Pulmonary artery endothelial cell (primary cell): ENCODE data around the gene HIRA. TPM values are rescaled to one million over a fixed set of nuclear protein-coding genes. Genes with fewer than 3 reads are reported as not detected.
"Not testable (repeated sequence)": the region's sequence is repeated elsewhere in the genome, so short reads cannot be mapped to it uniquely, and the experiment has no call there.

Source experiments
- DNase-seq: peaks from one replicate; pipeline ENCODE4 v3.0.0-alpha.2; 2011; ENCODE audit warnings: low read depth, low spot score
- total RNA-seq: library from RNA; depleted of rRNA; stranded (reverse); fragments of >200 nt; gene quantifications from 2 replicates; pipeline ENCODE4 v1.2.3, GENCODE V29; 2014

Gene HIRA
- total RNA-seq, 1 donor from 2014 or later, result 22.8 TPM

DNA sequence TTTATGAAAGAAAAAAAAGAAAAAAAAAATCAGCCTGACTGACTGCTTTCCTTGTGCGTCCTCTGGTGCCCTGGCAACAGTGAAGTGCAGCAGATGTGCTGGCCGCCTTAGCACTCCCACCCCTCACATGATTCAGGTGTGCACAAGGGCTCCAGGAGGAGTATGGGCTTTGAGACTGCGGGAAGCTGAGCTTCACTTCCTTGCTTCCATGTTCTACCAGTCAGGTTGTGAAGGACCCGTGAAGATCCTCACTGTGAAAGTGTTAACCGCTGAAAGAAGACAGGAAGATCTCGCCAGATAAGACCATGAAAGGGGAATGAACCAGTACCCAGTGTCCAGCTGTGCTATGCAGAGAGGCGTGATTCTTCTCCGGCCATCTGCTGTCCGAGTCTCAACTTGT lies 48.2 kb downstream of the HIRA start:
- DNase-seq, result no peak

DNA sequence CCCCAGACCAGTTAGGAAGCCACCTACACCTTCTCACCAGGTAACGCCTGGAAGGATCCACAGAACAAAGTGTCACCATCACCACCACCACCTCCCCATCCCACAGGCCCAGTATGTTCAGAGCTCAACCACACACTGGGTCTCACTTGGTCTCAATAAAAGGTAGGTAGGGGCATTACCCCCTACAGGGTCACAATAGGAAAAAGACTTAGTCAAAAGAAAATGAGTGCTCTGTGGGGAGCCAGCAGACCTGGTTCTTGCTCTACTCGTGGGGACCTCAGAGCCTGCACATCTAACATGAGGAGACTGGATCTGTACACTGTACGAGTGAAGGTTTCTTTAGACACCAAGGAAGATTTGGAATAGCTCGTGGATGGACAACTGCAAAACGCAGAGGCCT lies 49.3 kb downstream of the HIRA start:
- DNase-seq, result no peak

- DNase-seq, result no peak
Measured at GRCh38 chr22:19378344-19378674, 53.2 kb downstream of the HIRA start.

GRCh38 chr22:19377565-19378343 lies 53.8 kb downstream of the HIRA start:
- DNase-seq, result no peak

- DNase-seq, result no peak
Measured at GRCh38 chr22:19376971-19377370, 54.6 kb downstream of the HIRA start.

GRCh38 chr22:19376247-19376646 lies 55.3 kb downstream of the HIRA start:
- DNase-seq, result no peak

GRCh38 chr22:19375435-19375834 lies 56.1 kb downstream of the HIRA start:
- no peak for DNase-seq

DNA sequence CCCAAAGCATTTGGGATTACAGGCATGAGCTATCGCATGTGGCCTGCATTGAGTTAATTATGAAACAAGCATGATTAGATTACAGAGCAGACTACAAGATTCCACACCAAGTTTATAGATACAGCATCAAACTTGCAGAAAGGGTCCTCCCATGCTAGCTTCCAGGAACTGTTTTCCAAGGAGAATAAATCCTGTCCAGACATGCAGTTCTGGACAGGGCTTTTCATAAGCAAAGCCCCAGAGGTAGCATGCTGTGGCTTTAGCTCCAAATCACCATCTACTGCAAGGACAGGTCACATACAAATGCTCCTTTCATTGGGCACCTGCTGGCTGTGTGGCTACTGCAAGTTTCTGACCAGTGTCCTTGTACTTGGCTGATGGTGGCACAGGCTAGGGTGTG lies 57.1 kb downstream of the HIRA start:
- DNase-seq, result no peak

DNA sequence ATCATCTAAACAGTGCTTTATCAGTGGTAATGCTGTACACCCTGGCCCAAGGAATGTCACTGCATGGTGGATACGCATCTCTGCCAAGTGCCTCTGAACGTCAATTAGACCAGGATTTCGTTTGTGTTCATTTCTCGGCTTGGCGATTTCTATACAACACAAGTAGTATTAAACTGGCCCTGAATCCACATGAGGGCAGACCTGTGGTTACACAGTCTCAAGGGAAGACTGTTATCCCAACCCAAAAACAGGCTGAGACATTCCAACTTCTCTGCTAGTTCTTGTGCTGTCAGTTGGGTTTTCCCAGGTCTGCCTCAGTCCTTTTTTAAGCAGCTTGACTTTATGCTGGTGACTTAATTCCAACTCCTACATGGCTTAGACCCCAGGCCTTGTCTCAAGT lies 58.1 kb downstream of the HIRA start:
- no peak for DNase-seq

GRCh38 chr22:19371893-19372292 lies 59.6 kb downstream of the HIRA start:
- DNase-seq, result no peak

DNA sequence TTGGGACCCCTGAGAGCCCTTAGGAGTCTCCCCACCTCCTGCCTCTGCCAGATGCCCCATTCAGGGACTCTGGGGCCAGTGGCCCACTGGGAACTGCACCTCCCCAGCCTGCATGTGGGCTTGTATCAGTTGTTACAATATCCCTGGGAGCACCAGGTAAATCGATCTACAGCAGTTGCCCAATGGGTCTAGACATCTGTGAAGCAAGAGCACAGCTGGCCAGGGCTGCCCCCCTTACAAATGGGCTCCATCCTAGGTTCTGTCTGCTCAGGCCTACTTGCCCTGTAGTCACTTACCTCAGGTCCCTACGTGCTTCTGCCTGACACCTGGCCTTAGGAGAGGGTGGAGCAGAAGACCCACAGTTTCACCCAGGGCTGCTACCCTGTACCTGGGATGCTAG lies 62.7 kb downstream of the HIRA start:
- DNase-seq, result no peak

DNA sequence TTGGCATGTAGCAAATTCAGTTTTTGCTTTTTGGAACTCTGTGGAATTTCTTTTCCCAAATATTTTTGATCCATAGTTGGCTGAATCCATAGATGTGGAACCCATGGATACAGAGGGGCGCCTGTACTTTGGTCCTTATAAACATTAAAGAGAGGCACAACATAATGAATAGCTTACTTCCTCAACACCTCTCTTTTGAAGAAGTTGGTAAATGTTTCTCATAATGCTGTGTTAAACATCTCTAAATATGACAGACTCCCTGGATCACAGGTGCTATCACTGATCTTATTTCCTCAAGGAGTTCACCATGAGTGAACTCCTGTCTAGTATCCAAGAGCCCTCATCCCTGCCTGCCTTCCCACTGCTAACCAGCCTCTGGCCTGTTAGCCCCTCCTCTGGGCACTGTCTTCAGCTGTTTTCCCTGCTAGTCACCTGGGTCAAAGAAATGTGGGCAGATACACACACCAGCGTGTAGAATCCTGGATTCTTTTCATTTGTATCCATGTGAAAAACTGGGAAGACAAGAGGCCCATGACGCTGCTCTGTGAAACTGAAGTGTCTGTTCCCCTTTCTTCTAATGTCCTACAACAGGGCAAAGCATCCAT lies 63.7 kb downstream of the HIRA start:
- no peak for DNase-seq

- DNase-seq, result not testable (repeated sequence)
Measured at GRCh38 chr22:19363541-19363940, 68.0 kb downstream of the HIRA start.

DNA sequence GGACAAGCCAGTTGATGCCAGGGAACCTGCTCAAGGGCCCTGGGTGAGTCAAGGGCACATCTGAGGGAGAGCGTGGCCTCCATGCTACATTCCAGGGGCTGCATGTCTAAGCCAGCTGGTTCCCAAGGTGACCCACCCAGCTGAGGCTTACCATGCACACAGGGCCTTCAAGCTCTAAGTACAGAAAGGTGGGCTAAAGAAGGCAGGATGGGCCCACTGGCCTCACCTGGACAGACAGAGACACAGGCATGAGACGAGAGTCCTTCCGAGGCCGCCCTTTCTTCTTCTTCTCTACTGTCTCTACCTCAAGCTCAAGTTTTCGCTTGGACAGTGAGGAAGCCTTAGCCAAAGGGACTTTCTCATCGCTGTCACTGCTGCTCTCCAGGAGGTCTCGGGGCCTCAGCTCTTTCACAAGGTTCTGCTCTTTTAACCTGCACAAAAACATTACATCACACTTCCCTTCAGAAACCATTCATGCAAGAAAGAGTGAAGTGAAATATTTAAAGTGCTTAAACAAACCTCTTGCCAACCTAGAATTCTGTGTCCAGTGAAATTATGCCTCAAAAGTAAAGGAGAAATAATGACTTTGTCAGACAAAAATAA lies 69.9 kb downstream of the HIRA start:
- DNase-seq, result no peak

DNA sequence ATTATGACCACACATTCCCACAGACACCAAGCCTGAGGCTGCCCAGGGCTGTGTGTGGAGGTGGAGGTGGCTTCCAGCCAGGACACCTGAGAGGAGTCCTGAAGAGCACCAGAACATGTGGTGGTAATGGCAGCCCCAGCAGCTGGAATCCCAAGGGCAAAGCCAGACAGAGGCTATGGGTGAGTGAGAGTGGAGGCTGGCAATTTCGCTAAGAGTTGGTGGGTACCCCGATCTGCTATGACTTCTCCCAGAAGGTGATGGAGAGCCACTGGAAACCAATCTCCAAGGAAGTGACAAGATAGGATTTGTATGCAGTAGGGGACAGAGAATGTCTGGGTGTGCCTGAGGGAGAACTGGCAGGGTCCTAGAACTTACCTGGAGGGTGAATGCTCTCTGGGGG lies 70.7 kb downstream of the HIRA start:
- no peak for DNase-seq

DNA sequence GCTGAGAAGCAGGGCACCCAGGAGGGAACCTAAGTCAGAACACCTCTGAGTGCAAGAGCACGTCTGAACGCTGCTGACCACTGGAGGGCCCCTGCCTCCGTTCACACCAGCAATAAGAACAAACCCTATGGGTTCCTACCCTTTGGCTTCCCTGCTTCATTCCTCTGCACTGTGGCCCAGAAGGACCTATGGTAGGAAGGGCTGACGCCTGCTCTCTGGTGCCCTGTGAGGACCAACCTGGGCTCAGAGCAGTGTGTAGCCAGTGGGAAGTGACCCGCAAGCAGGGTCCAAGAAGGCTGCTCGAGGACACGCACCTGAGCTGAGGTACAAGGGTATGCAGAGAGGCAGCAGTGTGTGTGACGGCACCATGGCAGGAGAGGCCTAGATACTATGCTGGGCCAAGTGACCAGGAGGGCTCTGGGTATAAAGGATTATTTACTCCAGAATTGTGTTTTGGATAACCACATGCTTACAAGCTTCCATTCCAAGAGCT lies 71.2 kb downstream of the HIRA start:
- DNase-seq, result no peak

DNA sequence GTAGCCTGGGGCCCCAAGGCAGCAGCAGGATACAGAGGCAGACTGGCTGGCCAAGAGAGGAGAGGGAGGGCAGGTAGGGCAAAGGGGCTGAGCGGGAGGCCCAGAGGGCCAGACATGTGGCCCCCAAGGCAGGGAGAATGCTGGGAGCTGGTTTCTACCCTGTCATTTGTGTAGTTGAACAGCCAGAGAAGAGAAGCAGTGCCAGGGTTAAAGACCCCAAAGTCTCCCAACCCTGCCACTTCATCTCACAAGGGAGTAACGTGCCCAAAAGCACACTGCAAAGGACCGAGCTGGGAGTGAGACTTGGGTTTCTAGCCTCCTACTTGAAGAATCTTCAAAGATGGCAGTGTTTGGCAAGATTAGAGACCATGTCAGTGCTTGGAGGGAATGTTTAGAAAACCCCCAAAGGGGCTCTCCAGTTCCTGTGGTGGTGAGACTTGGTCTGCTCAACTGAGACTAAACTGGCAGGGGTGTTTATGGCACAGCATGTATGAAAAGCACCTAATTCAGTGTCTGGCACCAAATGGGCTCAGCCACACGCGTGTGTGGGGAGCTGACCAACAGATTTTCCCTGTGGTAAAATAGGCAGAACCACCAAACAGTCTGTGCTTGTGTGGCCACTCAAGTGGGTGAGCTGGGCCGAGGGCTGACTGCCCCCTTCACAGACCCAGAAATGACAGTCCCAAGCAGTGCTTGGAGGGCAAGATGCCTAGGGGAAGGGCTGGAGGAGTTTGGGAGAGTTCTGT lies 71.8 kb downstream of the HIRA start:
- DNase-seq, result no peak

- DNase-seq, result no peak
Measured at GRCh38 chr22:19358703-19359553, 72.6 kb downstream of the HIRA start.

GRCh38 chr22:19358195-19358594 lies 73.3 kb downstream of the HIRA start:
- no peak for DNase-seq

- DNase-seq, result no peak
Measured at GRCh38 chr22:19357270-19358105, 74.0 kb downstream of the HIRA start.
